ENCODE data around the gene DEAF1. TPM values are rescaled to one million over a fixed set of nuclear protein-coding genes. Genes with fewer than 3 reads are reported as not detected.

DEAF1 gene
- total RNA-seq, 1 experiment from 2014 or later, result 62.2 TPM

GRCh38 chr11:665062-665703 lies 29.8 kb downstream of the DEAF1 start (continued):
- TF ChIP-seq ATF2 (CRISPR knock-in tag; IDR thresholded peaks at IDR 0.05; ENCODE audit: borderline replicate concordance, low read depth) (no peak), MYBL2 (CRISPR knock-in tag; IDR thresholded peaks at IDR 0.05) (no peak), STAT6 (CRISPR knock-in tag; conservative IDR thresholded peaks at IDR 0.05; ENCODE audit: low read depth) (no peak), ZNF532 (CRISPR knock-in tag; IDR thresholded peaks at IDR 0.05; ENCODE audit: borderline replicate concordance) (no peak), CDX4 (CRISPR knock-in tag; IDR thresholded peaks at IDR 0.05; ENCODE audit: borderline replicate concordance) (no peak), KAT7 (CRISPR knock-in tag; IDR thresholded peaks at IDR 0.05; ENCODE audit: borderline replicate concordance) (no peak), SMAD3 (CRISPR knock-in tag; IDR thresholded peaks at IDR 0.05; ENCODE audit: borderline replicate concordance) (no peak)

GRCh38 chr11:662689-663274 lies 32.2 kb downstream of the DEAF1 start:
- TF ChIP-seq FOXP1 (CRISPR knock-in tag; IDR thresholded peaks at IDR 0.05; ENCODE audit: borderline replicate concordance) (no peak), CTCF (IDR thresholded peaks at IDR 0.05) (peak; percentile 67)
- ATAC-seq (peak; percentile 93), DNase-seq (ENCODE audit: low spot score) (peak; percentile 79)
- H3K9me3 Mint-ChIP-seq, result 0 out of 2 replicates have a peak, but pooled peaks cover 3% of the 10 kb centered on the region
- ChIA-PET CTCF (interaction anchor here (0.6 to 1.0 kb wide), 3 partner anchors 34 to 70 kb away, joined by 3 to 4 read pairs (median 3); no protein-coding TSS in a partner anchor), POLR2A (no interaction called here)
- H3K36me3 Mint-ChIP-seq, result peaks cover 31% of the 10 kb centered on the region
- no peaks in the 10 kb centered on the region for H3K27me3 Mint-ChIP-seq (ENCODE audit: low read depth)
- H3K4me3 Mint-ChIP-seq, result no peak overlapping the region
- H3K4me1 Mint-ChIP-seq, result no peaks in the 10 kb centered on the region
- peak overlapping the region; percentile 85 for H3K27ac Mint-ChIP-seq

Data from WTC11 (cell line).